Activated naive CD4-positive, alpha-beta T cell treated with Interleukin-2 at 50 U/mL for 16 hours (primary cell): Measurements from ENCODE around the gene ARHGAP11A.

Experiments used
- DNase-seq: peaks from one replicate; pipeline ENCODE4 v3.0.0-alpha.2; 2020

ARHGAP11A gene

GRCh38 chr15:32656496-32656895, 41.2 kb downstream of the ARHGAP11A start:
- no peak for DNase-seq

GRCh38 chr15:32657198-32657883, 42.0 kb downstream of the ARHGAP11A start:
- no peak for DNase-seq

GRCh38 chr15:32657941-32658340, 42.6 kb downstream of the ARHGAP11A start:
- no peak for DNase-seq

GRCh38 chr15:32659340-32660155, 44.2 kb downstream of the ARHGAP11A start:
- DNase-seq = no peak

GRCh38 chr15:32663671-32664070, 48.4 kb downstream of the ARHGAP11A start:
- DNase-seq = no peak

- DNase-seq = no peak
These were observed 49.5 kb downstream of the ARHGAP11A start for GRCh38 chr15:32664796-32665195.

- DNase-seq = no peak
These were observed 52.0 kb downstream of the ARHGAP11A start for GRCh38 chr15:32667321-32667720.

GRCh38 chr15:32668942-32669341, 53.6 kb downstream of the ARHGAP11A start:
- DNase-seq = no peak

- DNase-seq = no peak
These were observed 54.8 kb downstream of the ARHGAP11A start for GRCh38 chr15:32669896-32670611.

- no peak for DNase-seq
These were observed 55.3 kb downstream of the ARHGAP11A start for GRCh38 chr15:32670623-32671022.

- no peak for DNase-seq
These were observed 56.3 kb downstream of the ARHGAP11A start for GRCh38 chr15:32671339-32672325.

- no peak for DNase-seq
These were observed 59.4 kb downstream of the ARHGAP11A start for GRCh38 chr15:32674681-32675080.

- no peak for DNase-seq
These were observed 60.2 kb downstream of the ARHGAP11A start for GRCh38 chr15:32675466-32675865.

- DNase-seq = no peak
These were observed 60.9 kb downstream of the ARHGAP11A start for GRCh38 chr15:32676169-32676568.

- DNase-seq = no peak
These were observed 62.0 kb downstream of the ARHGAP11A start for GRCh38 chr15:32677238-32677750.

GRCh38 chr15:32679298-32679690, 64.0 kb downstream of the ARHGAP11A start:
- no peak for DNase-seq

GRCh38 chr15:32682569-32682968, 67.3 kb downstream of the ARHGAP11A start:
- DNase-seq = no peak

GRCh38 chr15:32682977-32683630, 67.8 kb downstream of the ARHGAP11A start:
- no peak for DNase-seq

- no peak for DNase-seq
These were observed 68.7 kb downstream of the ARHGAP11A start for GRCh38 chr15:32683906-32684584.

GRCh38 chr15:32685576-32685975, 70.3 kb downstream of the ARHGAP11A start:
- no peak for DNase-seq

GRCh38 chr15:32687556-32687955, 72.3 kb downstream of the ARHGAP11A start:
- no peak for DNase-seq
